HL-60/S4 treated with phorbol 12-myristate 13-acetate at 8.2 ng/mL for 4 days and 3 days (cell line): ENCODE measurements around the gene PRKG1.

Experiments used
- in situ Hi-C: fragments of 300-500 bp; cut with MboI; formaldehyde crosslinking; loops from 2 replicates; pipeline ENCODE4 v1.15.0; 2022; ENCODE audit warnings: low sequenced_read_pairs

Gene PRKG1

DNA sequence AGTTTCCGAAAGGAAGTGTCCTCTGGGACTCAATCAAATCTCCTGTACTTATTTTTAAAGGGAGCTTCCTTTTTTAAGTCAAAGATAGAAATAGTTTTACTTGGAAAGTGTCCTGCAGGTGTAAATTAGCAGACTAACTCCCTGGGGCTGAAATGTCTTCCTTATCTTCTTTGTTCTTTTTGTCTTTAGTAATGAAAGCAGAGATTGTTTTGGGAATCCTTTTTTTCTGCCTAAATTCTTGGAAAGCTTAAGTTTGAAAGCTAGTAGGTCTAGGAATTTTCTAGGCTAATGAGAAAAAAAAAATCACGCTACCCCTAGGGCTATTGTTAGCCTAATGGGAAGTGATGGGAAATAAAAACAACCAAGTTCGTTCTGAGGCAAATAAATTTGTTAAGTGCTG lies 764.2 kb downstream of the PRKG1 start:
- in situ Hi-C loops: no loop called here

DNA sequence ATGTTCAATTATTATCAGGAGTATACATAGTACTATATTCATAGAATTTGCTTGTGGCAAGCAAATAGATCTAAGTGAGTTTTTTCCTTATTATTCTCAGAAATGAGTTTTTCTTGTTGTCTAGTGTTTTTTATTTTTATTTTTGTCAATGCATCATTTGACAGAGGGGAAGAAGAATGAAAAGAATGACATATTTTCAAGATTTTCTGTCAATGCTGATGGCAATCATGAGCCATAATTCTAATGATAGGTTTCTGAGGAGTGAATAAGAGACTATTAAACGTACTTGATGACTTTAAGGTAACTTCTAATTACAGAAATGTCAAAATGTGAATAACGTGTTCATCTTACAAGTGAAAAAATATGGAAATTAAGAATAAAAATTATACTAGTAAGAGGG lies 769.7 kb downstream of the PRKG1 start:
- in situ Hi-C loops: no loop called here

DNA sequence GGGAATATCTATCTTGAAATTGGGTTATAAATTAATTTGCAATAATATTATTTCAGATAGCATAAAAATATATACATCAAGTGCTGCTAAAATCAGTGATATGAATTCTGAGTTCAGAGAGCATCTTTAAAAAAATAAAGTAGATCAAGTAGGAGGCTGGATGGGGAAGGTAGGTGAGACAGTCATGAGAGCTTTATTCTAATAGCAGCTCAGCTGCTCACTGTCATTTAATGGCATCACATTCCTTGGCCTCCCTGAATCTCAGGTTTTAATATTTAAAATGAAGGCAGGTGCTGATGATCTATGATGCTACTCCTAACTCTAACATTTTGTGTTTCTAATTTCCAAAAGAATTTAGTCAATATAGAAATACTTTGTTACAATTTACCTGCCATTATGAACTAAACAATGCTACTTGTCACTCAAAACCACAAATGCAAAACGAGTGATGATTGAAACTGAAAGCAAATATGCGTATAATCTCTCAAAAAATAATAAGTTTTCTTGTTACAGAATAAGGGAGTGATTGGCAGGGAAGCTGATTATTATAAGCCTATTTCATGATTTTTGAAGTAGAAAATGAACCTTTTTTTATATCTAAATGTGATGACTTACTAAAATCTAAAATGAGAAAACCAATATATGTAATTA lies 772.7 kb downstream of the PRKG1 start:
- in situ Hi-C loops: no loop called here

- in situ Hi-C loops: no loop called here
Measured at GRCh38 chr10:51852297-51852696, 778.0 kb downstream of the PRKG1 start.

DNA sequence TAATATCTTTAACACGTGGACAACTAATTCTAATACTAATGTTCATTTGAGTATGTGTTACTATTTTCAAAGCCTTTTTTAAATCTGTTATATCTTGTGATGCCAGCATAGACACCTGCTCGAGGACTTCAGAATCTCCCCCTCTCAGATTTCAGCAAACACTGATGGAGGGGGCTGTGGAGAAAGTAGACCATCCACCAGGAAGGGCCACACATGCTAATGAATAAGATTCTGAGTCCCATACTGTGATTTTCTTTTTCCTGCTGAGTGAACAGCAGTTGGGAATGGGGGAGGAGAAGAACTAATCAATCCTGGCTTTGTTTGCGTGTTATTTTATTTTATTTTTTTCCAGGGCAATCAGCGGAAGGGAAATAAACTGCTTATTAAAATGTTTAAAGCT lies 783.0 kb downstream of the PRKG1 start:
- in situ Hi-C loops: no loop called here

GRCh38 chr10:51860257-51860656 lies 786.0 kb downstream of the PRKG1 start:
- in situ Hi-C loops: no loop called here

DNA sequence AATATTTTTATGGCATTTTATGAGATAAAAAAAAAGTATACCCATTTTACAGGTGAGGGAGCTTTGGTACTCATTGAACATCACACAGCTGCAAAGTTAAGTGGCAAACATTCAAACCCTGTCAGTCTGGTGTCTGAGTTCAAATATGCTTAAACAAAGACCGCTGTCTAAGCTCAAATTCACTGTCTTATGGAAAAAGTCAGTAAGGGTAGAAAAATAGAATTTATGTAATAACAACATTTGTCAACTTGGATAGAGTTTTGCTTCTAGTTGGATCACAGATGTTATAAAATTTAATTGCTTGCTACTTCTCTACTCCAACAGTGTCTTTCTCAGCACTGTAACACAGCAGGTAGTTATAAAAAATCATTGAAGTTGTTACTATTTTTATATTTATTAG lies 786.8 kb downstream of the PRKG1 start:
- in situ Hi-C loops: no loop called here

DNA sequence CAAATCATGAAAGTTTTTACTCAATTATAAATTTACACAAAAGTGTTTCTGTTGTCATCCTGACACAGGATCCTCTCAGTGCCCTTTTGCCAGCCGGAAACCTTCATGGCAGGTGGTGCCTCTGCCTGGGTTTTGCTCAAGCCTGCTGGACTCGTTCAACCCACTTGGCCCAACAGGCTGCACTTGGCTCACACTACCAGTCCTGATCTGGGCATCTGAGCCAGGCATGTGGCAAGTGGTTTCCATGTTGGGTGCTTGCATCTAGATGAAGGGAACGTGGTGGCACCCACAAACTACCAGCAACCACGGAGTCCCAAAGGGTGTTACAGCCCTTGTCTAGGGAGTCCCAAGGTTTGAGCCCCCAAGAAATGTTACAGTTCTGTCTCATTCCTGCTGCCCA lies 787.4 kb downstream of the PRKG1 start:
- in situ Hi-C loops: no loop called here

DNA sequence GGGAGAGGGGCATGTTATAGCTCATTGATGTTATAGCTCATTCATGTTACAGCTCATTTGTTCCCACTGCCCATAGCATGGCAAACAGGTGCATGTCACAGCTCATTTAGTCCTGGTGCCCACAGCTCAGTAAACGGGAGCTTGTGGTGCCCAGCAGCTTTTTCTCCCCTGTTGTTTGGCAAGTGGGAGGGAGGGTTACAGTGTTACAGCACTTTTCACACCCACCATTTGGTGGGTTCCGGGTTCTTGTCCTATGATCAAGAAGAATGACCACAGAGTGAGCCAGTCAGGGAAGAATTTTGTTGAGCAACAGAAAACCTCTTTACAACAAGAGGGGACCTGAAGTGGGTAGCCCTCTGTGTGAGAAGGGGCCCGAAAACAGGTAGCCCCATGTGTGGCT lies 787.9 kb downstream of the PRKG1 start:
- in situ Hi-C loops: no loop called here

- in situ Hi-C loops: no loop called here
Measured at GRCh38 chr10:51867956-51868355, 793.7 kb downstream of the PRKG1 start.

GRCh38 chr10:51874131-51874530 lies 799.8 kb downstream of the PRKG1 start:
- in situ Hi-C loops: no loop called here

DNA sequence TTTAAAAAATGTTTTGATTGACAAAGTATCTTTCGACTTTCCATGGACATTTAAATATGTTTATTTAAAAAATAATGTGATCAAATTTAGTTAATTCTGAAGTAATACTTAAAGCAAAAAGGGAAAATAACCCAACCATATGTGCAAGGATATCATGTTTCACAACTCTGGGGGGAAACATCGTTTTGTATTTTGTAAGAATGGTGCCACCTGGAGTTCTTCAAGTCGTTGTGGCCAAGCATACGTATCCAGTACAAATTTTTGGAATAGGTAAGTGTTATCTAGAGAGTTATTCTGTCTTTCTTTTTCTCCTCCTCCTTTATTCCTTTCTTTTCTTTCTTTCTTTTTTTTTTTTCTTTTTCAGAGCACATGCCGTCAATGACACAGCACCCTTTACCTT lies 801.3 kb downstream of the PRKG1 start:
- in situ Hi-C loops: no loop called here

DNA sequence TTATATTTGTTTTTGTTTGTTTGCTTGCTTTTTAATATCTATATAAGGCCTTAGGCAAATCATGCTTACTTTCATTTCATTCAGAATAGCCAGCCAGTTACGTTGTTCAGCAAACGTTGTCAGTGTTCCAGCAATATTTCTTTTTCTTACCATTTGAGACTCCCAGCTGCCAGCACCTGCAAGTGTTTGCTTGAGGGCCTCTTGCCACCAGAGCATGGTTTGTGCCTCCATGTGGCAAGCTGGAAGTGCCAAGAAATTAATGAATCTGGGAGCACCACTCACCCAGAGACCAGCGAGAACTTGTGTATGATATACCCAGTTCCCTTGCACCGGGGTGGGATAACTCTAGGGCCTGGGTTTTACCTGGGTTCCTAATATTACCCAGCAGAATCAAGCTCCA lies 802.2 kb downstream of the PRKG1 start:
- in situ Hi-C loops: no loop called here

DNA sequence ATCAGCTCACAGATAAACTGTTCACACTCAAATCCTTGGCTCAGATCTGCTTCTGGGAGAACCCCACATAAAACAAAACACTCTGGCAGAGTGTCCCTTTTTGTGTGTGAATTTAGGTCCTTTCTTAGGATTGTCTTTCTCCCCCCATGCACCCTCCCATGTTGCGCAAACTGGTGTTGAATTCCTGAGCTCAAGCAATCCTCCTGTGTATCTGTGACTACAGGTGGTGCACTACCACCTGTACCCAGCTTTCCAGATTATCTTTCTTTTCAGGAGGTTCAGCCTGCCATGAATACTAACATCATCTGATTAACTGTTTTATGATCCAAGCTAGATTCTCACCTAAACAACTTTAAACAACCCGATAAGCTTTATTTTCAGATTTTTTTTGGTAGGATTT lies 802.7 kb downstream of the PRKG1 start:
- in situ Hi-C loops: no loop called here

GRCh38 chr10:51877636-51878035 lies 803.3 kb downstream of the PRKG1 start:
- in situ Hi-C loops: no loop called here

- in situ Hi-C loops: no loop called here
Measured at GRCh38 chr10:51878695-51879094, 804.4 kb downstream of the PRKG1 start.

GRCh38 chr10:51879238-51879637 lies 805.0 kb downstream of the PRKG1 start:
- in situ Hi-C loops: no loop called here

- in situ Hi-C loops: no loop called here
Measured at GRCh38 chr10:51881213-51881612, 806.9 kb downstream of the PRKG1 start.

DNA sequence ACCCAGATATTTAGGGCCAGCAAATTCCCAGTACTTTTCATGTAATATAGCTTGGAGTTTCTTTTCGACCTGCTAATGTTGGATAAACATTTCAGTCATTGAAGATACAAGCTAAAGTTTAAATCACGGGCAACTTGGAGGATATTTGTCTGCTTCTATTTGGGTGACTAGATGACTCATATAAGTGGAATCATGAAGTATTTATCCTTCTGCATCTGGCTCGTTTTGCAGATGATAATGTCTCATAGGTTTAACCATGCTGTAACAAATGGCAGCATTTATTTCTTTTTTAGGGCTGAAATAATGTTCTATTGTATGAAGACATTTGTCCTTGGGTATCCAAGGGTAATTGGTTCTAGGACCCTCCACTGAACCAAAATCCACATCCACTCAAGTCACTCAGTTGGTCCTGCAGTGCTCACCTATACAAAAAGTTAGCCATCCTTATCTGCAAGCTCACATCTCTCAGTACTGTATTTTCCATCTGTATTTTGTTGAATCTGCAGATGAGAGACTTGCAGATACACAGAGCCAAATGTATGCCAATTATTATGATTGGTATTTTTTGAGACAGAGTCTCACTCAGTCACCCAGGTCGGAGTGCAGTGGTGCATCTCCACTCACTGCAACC lies 812.3 kb downstream of the PRKG1 start:
- in situ Hi-C loops: no loop called here

DNA sequence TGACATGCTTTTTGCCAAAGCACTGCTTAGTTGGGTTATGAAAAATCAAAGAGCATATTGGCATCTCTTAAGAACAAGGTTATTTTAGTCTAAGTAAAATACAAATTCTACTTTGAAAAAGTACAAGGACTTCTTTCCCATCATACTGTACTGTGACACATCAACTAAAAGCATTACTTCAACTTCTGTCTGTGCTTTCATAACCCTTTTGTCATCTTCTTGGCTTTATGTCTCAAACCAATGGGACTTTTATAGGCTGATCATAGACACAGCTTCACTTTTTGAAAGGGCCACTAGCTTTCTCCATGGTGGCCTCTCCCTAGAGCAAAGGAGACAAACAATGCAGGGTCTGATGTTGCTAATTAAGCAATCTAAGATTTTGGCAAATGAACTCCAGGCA lies 814.0 kb downstream of the PRKG1 start:
- in situ Hi-C loops: no loop called here

DNA sequence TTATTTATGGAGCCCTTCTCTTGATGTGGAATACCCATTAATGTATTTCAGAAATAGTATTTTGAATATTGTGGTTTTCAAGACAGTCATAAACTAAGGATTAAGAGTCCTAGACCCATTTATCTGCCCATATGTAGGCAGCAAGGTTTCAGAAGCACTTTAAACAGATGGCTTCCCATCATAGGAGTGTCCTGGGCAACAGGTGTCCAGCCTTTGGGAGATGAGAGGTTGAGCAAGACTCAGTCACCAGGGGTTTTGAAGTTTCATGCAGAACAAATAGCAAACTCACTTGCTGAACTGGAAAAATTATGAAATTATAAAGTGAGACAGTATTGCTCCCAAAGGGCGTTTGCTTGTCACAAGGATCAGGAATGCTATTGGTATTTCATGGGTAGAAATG lies 818.0 kb downstream of the PRKG1 start:
- in situ Hi-C loops: no loop called here

DNA sequence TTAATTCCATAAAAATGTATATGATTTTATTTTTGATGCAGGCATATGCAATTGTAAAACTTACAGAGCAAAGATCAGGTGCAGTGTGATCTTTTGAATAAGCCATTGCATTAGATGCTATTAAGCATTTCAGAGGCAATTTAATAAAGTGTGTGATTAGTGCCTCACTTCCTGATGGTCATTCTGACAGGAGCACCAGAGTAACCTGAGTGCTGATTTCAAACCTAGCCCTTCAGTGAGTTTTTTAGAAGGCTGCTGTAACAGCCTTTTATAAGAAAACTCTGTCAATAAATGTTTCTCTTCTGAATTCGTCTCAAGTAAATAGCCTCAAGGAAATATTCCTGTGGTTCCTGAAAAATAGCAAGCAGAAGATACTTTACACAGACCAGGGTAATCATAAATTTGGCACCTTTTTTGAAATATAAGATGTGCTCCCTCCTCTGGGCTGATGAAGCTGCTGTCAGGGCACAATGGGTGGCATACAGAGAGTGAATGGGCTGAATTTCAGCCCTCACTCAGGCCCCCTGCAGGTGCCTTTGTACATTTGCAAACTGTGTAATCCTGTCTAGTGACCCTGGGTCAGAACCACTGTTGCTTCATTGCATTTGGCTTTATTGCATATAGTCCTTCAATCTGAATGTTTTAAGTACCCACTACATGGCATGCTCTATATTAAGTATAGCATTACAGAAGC lies 818.8 kb downstream of the PRKG1 start:
- in situ Hi-C loops: no loop called here
